GM04503 (cell line): ENCODE measurements around the gene CCL17.
A peak's percentile ranks its signal among the peaks of the same experiment; 100 is the strongest.
"Not testable (repeated sequence)": the region's sequence is repeated elsewhere in the genome, so short reads cannot be mapped to it uniquely, and the experiment has no call there.

ENCODE experiments used
- DNase-seq: peaks from one replicate; pipeline ENCODE4 v3.0.0-alpha.2; 2012; ENCODE audit warnings: low read depth

Gene CCL17

DNA sequence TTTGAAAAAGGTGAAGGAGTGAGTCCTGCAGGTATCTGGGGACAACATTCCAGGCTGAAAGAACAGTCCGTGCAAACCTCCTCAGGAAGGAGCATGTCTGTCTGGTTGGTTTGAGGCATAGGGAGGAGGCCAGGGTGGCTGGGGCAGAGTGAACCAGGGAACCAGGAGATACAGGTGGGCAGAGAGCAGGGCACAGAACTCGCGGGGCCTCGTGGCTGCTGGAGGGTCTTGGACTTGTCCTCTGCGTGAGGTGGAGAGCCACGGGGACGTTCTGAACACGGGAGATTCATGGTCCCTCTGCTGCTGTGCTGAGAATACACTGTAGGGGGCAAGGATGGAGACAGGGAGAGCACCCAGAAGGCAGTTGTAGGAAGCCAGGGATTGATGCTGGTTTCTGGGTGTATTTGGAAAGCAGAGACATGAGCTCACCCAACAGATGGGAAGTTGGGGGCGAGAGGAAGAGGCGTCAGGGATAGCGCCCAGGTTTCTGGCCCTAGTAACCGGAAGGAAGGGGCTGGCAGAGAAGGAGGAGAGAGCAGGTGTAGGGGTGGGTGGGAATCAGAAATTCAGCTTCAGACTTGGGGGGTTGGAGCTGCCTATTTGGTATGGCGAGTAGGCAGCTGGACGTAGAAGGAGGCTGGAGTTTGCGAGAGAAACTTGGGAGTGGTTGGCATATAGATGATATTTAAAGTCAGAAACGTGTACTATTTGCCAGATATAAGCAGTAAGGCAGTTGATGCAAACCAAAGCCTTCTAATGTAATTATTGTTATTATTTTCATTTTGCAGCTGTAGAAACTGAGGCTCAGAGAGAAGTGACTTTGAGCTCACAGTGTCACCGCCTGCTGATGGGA lies at the start of gene CCL17:
CCL17 (plus strand) TSS at position 803 of the 853 bp plus-strand sequence. CDS start 9,166 bp downstream, outside the sequence.
- DNase-seq: no peak

DNA sequence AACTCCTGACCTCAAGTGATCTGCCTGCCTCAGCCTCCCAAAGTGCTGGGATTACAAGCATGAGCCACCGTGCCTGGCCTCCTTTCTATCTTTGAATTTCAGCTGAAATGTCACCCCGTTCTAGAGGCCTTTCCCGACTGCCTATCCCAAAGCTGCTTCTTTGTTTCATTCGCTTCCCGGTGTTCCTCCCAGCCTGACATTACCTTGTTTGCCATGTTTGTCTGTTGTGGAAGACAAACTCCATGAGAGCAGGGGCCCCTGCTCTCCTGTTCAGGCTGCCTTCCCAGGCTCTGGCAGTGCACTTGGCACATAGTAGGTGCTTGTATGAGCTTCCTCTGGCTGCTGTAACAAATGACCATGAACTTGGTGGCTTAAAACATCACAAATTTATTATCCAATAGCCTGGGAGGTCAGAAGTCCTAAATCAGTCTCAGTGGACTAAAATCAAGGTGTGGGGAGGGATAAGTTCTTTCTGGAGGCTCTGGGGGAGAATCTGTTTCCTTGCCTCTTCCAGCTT lies 48.6 kb upstream of the CCL17 start:
- no peak for DNase-seq

DNA sequence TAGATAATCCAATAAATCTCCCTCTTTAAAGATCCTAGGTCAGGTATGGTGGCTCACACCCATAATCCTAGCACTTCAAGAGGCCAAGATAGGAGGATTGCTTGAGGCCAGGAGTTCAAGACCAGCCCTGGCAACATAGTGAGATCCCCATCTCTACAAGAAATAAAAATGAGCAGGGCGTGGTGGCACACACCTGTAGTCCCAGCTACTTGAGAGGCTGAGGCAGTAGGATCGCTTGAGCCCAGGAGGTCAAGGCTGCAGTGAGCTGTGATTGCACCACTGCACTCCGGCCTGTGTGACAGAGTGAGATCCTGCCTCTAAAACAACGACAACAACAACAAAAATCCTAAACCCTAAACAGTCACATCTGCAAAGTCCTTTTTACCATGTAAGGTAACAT lies 48.0 kb upstream of the CCL17 start:
- DNase-seq: no peak

DNA sequence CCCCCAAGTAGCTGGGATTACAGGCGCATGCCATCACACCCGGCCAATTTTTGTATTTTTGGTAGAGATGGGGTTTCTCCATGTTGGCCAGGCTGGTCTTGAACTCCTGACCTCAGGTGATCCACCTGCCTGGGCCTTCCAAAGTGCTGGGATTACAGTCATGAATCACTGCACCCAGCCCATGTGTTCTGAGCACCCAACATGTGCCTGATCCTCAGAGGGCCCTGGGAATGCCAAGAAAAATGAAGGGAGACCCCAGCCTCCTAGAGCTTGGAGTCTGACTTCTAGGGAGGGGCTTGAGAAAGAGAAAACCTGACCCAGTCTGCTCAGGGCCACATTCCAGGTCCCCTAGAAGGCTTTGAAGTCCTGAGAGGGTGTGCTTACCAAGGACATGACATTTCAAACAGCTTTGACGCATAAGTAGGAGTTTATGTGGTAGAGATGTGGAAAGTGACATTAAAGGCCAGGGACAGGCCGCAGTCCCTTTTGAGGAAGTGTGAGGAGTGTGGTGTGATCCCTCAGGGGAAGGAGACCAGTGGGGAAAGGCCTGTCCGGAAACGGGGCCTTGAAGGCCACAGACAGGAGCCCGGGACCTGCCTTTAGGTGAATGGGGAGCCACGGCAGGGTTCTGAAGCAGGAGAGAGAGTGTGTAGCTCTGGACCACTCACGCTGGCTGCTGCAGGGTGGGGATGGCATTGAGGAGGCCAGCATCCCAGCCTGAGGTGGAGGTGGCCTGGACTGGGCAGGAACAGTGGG lies 47.1 kb upstream of the CCL17 start:
- DNase-seq: no peak

DNA sequence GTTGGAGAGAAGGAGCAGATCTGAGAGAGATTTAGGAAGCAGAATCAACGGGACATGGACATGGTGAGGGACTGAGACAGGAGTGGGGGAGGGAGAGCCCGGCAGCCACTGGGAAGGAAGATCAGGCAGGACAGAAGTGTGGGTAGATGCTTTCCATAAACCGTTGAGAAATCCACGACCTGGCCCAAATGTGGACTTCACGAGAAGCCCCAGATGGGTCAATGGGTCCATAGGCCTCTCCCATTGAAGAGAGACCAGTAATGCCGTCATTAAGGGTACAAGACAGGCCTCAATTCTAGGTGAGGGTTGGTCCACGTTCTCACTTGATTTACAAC lies 46.5 kb upstream of the CCL17 start:
- DNase-seq: no peak

DNA sequence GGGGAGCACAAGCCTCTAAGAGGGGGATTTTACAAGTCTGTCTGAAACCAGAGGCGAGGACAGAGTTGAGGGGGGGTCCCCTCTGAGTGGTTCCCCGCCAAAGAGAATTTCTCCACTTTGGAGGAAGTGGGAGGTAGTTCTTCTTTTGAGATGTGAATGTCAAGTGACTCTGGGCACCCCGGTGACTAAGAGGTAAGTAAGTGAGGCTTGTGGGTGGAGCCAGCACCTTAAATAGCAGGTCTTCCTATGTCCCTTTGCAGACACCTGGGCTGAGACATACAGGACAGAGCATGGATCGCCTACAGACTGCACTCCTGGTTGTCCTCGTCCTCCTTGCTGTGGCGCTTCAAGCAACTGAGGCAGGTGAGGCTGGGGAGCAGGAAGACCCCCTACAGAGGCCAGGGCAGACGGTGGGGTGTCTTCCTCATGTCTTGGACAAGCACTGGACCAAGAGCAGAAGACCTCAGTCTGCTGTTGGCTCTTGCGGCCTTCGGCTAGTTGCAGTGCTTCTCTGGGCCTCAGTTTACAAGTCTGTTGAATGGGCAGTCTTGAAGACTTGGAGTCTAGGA lies 46.0 kb upstream of the CCL17 start, which contains the start of gene CCL22:
CCL22 (plus strand) TSS at position 257 of the 569 bp plus-strand sequence; CDS start at position 291, 34 bp downstream.
- no peak for DNase-seq

DNA sequence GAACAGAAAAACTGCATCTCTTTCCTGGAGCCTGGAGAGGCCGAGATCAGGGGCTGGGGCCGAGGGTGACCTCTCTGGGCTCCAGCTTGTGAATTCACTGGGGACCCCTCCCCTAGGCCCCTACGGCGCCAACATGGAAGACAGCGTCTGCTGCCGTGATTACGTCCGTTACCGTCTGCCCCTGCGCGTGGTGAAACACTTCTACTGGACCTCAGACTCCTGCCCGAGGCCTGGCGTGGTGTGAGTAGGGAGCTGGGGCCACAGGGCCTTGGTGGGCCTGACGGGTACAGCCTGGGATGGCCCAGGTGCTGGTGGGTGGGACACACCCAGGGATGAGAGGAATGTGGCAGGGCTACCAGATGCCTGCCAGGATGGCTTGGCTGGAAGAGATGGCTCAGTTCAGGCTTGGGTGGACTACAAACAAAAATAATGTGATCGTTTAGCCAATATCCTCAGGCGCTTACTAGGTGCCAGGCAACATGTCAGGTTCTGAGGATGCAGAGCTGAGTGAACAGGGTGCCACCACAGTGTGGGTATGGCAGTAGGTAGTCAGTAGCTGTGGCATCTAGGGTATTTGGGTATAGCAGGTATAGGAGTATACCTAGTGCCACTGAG lies 44.1 kb upstream of the CCL17 start:
- no peak for DNase-seq

DNA sequence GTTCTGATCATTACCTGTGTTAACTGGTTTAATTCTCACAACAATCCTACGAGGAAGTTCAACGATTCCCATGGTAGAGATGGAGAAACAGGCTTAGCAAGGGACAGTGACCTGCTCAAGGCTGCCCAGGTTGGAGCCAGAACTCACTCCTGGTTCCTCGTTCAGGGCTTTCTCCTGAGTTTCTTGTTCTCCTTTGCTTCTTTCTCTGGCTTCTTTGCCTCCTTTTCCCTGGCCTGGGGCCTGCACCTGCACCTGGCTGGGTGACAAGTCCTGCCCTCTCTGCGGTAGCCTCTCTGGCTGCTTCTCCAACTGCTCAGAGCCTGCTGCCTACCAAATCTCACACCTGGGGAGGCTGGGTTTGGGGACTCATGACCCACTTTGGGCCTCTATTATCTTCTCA lies 43.2 kb upstream of the CCL17 start:
- no peak for DNase-seq

DNA sequence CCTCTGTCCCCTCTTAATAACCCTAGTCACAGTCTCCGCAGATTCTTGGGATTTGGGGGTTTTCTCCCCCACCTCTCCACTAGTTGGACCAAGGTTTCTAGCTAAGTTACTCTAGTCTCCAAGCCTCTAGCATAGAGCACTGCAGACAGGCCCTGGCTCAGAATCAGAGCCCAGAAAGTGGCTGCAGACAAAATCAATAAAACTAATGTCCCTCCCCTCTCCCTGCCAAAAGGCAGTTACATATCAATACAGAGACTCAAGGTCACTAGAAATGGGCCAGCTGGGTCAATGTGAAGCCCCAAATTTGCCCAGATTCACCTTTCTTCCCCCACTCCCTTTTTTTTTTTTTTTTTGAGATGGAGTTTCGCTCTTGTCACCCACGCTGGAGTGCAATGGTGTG lies 40.4 kb upstream of the CCL17 start:
- DNase-seq: no peak

DNA sequence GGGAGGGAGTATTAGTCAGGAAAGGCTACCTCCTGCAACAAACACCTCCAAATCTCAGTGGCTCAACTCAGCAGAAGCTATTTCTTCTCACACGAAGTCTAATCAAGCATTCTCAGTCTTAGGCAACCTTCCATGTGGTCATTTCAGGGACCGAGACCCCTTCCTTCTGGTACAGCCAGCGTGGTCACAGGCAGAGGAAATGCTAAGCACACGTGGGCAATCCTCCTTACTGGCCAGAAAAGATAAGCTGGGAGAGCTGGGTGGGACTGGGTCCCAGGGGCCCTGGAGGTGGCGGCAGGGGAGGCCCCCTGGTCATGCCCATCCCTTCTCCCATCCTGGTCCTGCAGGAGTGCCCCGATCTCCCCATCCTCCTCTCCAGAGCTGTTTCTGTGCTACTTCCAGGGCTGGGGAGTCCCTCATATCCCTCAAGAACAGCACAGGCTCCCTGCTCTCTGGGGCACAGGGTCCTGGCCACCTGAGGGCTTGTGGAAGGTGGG lies 38.0 kb upstream of the CCL17 start:
- DNase-seq: no peak

DNA sequence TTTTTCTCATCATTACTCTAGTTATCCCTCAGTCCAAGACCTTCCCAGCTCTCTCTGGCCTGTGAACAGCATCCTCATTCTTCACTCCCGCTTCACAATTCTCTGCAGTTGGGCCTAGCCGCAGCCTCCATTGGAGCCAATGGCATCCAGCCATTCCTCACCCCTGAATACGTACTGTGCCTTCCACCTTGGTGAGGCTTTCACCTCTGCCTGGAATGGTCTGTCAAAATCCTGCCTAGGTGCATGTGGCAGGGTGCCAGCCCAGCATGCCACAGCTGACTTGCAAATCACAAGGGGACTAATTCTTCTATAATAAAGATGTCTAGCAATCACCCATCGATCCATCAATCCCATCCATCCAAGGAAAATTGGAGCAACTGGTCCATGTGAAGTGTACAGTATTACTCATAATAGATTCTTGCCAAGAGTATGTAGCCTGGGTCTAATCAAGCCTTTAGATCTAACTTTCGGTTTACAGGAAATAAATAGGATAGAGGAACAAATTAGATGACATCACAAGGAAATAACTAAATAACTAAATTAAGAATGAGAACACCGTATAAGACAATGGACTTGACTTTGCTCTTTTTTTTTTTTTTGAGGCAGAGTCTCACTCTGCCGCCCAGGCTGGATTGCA lies 37.3 kb upstream of the CCL17 start:
- DNase-seq: no peak

DNA sequence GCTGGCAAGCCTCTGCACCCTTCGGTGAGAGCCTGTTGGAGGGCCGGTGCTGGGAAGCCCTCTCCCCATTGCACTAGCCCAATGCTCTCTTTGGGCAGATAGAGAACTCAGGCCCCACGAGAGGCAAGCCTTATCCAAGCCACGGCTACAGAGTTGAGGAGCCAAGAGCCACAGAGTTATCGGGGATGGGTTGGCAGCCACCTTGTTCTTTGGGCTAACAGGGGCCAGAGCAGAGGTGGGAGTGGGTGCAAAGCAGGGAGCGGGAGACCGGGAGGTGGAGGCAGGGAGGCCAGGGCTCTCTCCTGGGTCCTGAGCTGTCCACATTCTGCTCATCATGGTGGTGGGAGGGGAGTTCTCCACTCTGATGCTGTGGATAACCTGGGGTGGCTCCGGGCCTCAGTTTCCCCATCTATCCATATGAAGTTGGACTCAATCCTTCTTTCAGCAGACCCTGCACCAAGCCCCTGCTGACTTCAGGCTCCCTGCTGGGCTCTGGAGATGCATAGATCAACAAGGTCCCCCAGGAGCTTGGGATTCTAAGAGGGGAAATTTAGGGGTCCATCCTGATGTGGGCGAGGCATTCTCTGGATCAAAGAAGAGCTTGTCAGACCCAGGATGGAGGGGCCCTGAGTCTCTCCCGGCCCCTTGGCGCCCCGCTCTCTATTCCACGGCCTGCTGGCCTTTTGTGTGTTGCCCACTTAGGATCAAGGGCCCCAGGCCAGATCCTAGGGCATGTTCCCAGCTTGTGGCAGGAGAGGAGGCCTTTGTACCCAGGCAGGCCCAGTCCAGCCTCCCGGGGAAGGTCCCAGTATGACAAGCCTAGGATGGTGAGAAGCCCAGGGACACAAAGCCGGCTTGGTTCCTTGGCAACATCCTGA lies 32.8 kb upstream of the CCL17 start:
- peak; percentile 16 for DNase-seq

DNA sequence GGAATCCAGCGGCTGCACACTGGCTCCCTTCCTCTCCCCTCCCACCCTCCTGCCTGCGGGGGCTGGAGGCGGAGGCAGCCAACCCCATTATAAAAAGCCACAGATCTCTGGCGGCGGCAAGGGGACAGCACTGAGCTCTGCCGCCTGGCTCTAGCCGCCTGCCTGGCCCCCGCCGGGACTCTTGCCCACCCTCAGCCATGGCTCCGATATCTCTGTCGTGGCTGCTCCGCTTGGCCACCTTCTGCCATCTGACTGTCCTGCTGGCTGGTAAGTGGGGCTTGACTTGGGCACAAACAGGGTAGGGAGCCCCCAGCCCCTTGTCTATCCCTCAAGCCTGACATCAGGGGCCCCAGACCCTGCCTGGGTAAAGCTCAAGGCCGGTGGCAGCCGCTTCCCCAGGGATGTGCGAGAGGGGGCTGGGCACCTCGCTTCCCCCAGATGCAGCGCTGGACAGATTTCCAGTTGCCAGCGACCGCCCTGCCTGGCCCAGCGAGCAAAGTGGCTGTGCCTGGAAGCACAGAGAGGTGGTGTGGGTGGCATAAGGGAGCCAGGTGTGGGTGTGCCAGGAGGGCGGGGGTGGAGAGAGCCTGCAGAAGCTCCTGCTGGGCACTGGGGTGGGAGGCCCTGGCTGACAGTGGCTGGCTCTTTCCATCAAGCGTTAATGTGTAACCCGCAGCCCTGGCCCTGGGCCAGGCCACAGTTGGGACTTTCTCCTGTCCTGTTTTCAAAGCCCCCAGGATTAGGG lies 32.0 kb upstream of the CCL17 start, which contains the start of gene CX3CL1:
CX3CL1 (plus strand) TSS at position 119 of the 745 bp plus-strand sequence; CDS start at position 198, 79 bp downstream.
- no peak for DNase-seq

DNA sequence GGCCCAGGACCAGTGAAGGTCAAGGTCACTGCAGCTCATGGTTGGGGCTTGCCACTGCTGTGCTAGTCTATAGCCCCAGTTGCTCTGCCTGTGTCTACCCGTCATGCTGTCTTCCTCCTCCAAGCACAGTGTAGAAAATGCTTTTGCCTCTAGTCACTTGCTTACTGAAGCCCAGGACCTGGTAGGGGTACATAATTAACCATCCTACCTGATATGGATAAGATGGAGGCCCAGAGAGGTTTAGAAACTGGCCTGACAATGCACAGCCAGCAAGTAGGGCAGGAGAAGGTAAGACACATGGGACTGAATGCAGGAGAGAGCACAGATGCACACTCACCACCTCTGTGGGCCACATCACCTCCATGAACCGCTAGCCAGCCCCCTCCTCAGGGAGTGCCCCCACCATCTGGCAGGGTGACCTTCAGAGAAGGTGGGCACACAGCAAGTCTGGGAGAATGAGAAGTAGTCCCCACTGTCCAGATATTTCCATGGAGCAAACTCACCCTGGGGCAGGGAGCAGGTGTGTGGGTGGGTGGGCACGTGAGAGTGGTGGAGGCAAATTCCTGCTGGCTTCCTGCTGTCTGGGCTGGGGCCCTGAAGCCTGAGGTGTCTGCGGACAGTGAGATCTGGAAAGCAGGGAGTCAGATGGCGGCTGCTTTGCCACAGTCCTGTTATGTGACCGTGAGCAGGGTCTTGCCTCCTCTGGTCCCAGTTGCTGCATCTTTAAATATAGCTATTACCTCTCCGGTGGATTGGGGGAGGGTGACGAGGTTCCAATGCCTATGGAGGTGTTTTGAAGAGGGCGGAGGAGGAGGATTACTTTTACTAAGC lies 31.2 kb upstream of the CCL17 start:
- DNase-seq: no peak

DNA sequence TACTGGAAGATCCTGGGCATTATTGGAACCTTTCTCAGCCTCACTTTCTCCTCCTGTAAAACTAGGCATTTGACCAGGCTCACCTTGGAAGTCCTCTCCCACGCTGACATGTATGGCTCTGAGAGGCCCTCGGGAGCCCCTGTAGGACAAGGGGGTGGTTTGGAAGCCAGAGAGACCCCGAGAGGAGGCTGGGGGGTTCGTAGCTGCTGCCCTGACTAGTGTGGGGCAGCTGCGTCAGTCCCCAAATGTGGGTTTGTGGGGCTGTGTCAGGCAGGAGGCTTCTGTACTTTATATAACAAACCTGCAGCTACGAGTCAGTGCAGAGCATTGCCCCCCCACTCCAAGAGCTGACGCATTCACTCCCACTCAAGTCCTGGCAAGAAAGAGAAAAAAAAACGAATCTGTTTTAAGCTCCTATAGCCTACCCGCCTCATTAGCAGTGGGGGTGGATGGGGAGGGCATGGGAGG lies 30.5 kb upstream of the CCL17 start:
- no peak for DNase-seq

DNA sequence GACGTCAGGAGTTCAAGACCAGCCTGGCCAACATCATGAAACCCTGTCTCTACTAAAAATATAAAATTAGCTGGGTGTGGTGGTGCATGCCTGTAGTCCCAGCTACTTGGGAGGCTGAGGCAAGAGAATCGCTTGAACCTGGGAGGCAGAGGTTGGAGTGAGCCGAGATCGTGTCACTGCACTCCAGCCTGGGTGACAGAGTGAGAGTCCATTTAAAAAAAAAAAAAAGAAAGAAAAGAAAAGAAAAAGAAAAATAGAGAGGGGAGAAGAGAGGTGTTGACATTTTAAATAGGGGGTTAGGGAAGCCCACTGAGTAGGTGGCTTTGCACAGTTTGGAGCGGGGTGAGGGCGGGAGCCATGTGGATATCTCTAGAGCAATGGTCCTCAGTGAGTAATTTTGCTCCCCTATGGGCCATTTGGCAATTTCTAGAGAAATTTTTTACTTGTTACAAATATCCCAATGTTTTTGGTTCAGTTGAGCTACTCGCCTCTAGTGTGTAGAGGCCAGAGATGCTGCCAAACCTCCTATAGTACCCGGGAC lies 29.6 kb upstream of the CCL17 start:
- DNase-seq: not testable (repeated sequence)

DNA sequence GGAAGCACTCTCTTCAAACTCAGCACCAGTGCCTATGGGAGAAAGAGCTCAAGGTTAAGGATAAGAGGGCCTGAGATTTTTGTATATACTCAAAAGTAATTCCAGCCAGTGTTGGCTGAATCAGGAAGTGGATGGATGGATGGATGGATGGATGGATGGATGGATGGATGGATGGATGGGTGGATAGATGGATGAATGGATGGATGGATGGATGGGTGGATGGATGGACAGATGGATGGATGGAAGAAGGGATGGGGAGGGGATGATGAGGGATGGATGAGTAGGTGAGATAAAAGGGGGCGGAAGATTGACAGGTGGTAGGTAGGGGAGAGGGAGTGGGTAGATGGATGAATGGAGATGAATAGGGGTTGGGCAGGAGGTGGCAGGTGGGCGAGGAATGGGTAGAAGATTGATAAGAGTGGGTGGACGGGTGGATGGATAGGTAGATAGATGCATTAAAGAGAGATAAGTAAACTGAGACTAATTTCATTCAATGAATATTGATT lies 28.2 kb upstream of the CCL17 start:
- no peak for DNase-seq
